Tibial nerve (tissue), 3 donors: ENCODE data around the gene COG5.

Experiments used
- CTCF ChIP-seq, 5 experiments: fragments of 200-600 bp in 3 of 5; fragments of 450-650 bp in 2 of 5; sonication (generic) in 3 of 5; IDR thresholded peaks; one replicate each; pipeline ENCODE4 v1.5.1; 2016 to 2019; ENCODE audit warnings: antibody characterized with exemption in 5 of 5, mild to moderate bottlenecking in 3 of 5, moderate library complexity in 2 of 5
- POLR2A ChIP-seq, 2 donors: fragments of 450-650 bp; IDR thresholded peaks; one replicate each; pipeline ENCODE4 v1.6.1; 2017; ENCODE audit warnings: antibody characterized with exemption in 2 of 2, mild to moderate bottlenecking in 2 of 2, moderate library complexity in 2 of 2

GRCh38 chr7:107233981-107234380, 329.7 kb downstream of the COG5 start:
- TF ChIP-seq CTCF (IDR thresholded peaks at IDR 0.05): no peak
- TF ChIP-seq POLR2A (IDR thresholded peaks at IDR 0.05): no peak
